Fibroblast of mammary gland (primary cell): ENCODE measurements around the gene SLIT1.

Experiments
- DNase-seq: peaks from one replicate; pipeline ENCODE4 v3.0.0-alpha.2; 2010; ENCODE audit warnings: low read depth
- H3K4me3 ChIP-seq: 2 replicates; pipeline ENCODE4 v1.5.1; 2011; ENCODE audit warnings: low read depth, mild to moderate bottlenecking, low read length, moderate library complexity; ENCODE audit not compliant: control insufficient read depth
- TF ChIP-seq, protein P1 (sequence below): conservative IDR thresholded peaks from 2 replicates; pipeline ENCODE4 v1.5.1; 2011; ENCODE audit warnings: low read depth, low read length, inconsistent platforms; ENCODE audit not compliant: control insufficient read depth, insufficient read depth

SLIT1 gene

DNA sequence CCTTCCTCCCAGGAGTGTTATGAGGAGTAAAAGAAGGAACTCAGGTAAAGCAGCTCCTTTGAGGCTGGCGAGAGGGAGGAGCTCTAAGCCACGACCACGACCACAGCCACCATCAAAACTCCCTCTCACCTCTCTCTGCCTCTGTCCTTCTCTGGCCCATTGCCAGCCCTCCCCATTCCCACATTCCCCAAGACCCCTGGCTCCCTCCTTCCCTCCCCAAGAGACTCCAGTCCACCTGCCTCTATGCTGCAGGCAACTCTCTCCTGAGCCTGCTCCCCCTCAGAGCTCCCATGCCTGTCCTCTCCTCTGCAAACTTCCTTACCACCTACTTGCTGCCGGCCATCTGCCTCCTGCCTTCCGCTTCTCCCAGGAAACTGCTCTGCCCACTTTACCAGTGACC, 9.5 kb downstream of the SLIT1 start:
- no peak for DNase-seq
- H3K4me3 ChIP-seq: no peak overlapping the region
- TF ChIP-seq, protein P1, sequence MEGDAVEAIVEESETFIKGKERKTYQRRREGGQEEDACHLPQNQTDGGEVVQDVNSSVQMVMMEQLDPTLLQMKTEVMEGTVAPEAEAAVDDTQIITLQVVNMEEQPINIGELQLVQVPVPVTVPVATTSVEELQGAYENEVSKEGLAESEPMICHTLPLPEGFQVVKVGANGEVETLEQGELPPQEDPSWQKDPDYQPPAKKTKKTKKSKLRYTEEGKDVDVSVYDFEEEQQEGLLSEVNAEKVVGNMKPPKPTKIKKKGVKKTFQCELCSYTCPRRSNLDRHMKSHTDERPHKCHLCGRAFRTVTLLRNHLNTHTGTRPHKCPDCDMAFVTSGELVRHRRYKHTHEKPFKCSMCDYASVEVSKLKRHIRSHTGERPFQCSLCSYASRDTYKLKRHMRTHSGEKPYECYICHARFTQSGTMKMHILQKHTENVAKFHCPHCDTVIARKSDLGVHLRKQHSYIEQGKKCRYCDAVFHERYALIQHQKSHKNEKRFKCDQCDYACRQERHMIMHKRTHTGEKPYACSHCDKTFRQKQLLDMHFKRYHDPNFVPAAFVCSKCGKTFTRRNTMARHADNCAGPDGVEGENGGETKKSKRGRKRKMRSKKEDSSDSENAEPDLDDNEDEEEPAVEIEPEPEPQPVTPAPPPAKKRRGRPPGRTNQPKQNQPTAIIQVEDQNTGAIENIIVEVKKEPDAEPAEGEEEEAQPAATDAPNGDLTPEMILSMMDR: no peak

DNA sequence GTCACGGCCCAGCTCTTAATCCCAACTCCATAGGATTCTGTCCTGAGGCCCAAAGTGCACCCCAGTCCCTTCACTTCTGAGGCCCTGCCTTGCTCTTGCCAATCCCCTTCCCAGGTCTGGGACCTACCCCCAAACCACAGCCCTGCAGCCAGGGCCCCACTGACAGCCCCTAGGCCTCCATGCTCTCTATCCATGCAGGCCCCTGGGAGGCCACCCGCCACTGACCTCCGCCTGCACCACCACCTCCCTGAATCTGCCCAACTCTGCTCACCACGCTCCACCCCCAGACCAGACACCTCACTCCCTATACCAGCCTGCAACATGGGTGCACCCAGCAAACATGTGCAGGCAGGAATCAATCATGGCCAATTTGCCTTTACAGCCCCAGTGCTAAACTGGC, 10.2 kb downstream of the SLIT1 start:
- H3K4me3 ChIP-seq: no peak overlapping the region
- no peak for DNase-seq
- TF ChIP-seq, protein P1: no peak

DNA sequence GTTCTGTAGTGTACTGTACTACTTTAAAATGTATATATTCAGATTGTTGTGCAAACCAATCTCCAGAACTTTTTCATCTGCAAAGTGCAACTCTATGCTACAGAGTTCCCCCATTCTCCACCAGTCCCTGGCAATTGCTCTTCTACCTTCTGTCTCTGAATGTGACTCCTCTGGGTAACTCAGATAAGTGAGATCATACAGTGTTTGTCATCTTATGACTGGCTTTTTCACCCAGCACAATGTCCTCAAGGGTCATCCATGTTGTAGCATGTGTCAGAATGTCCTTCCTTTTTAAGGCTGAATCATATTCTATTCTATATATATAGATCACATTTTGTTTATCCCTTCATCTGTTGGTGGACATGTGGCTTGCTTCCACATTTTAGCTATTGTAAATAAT, 10.8 kb downstream of the SLIT1 start:
- DNase-seq: no peak
- TF ChIP-seq, protein P1: no peak
- H3K4me3 ChIP-seq: no peak overlapping the region

DNA sequence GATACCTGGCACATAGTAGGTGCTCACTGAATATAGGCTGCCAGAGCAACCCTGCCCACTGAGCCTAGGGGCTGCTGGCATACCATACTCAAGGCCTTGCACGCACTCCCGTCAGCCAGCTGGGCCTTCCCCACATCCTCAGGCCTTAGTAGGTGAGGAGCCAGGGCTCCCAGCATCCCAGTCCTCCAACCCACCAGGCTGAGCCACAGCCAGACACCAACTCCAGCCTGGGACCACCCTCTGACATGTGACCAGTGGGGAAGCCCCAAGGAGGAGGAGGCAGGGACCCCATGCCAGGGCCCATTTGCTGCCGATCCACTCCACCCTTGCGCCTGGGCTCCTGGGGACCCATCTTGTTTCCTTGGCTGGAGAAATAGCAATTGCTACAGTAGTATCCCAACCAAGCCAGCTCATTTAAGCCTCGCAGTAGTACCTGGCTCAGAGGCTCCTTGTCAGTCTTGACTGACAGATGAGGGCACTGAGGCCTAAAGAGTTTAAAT, 11.4 kb downstream of the SLIT1 start:
- TF ChIP-seq, protein P1: no peak
- DNase-seq: no peak
- H3K4me3 ChIP-seq: no peak overlapping the region

DNA sequence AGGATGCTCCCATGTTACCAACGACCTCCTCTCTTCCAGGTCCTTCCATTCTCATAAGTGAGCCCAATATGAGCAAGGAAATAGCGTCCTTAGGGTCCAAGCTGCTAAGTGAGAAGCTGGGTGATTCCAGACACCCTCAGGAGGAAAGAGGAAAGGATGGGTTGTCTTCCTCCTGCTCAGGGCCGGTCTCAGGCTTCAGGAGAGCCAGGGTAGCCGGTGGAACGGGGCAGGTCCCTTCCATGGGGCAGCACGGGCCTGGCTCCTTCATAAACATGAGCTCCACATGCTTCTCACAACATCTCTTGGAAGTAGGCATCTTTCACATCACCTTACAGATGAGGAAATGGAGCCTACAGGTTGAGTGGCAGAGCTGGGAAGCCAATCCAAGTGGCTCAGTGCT, 12.7 kb downstream of the SLIT1 start:
- no peak overlapping the region for H3K4me3 ChIP-seq
- no peak for DNase-seq
- TF ChIP-seq, protein P1: no peak

DNA sequence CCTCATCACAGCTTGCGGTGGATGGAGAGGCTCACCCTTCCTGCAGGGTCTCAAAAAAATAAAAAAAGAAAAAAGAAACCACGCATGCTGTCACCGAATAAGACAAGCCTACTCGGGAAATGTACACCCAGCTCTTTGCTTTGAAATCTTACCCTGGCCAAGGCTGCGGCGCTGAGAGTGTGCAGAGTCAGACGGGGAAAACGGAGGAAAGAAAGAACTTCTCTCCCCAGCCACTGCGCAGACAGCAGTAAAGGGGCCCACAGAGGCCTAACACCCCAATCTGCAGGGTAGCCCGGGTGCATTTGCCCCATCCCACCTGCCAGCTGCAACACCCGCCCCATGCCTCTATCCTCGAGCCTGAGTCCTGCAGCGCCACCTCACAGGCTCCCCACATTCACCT, 14.8 kb downstream of the SLIT1 start:
- no peak for DNase-seq
- TF ChIP-seq, protein P1: no peak
- H3K4me3 ChIP-seq: no peak overlapping the region

DNA sequence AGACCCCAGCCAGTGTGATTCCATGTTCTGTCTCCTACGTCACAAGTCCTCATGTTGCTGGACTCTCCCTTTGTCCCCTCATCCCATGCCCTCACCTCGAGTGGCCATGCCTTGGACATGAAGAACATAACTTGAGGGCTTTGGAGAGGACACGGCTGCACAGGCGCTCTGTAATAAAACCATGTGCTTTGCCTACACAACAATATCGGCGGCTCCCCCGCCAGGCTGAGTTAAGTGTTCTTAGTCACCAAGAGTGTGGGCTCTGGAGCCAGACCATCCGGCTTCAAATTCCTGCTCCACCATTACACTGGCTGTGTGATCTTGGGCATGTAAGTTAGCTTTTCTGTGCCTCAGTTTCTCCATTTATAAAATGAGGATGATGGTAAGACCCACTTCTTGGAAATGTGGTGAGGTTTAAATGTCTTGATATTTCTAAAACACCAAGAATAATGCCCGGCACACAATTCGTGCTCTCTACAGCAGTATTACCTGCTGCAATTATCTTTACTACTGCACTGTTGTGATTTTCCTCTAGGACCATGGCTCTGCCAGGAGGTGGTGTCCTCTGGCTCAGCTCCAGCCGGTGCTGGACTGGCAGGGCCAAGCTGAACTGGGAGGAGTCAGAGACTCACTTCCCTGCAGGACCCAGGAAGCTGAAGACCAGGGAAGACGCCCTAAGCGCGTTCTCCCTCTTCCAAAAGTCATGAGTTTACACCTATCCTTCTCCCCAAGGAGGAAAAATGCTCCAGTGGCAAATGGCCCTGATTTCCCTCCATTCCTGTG, 15.7 kb downstream of the SLIT1 start:
- DNase-seq: no peak
- H3K4me3 ChIP-seq: no peak overlapping the region
- TF ChIP-seq, protein P1: no peak
